DOHH2 (cell line): ENCODE data around the gene HMG20A.

Experiments used
- CTCF ChIP-seq: fragments of 200-600 bp; sonication (generic); IDR thresholded peaks from one replicate; pipeline ENCODE4 v1.5.1; 2014; ENCODE audit warnings: antibody characterized with exemption, mild to moderate bottlenecking, low read depth, low read length; ENCODE audit not compliant: poor library complexity, severe bottlenecking
- EZH2phosphoT487 ChIP-seq: fragments of 200-600 bp; sonication (generic); IDR thresholded peaks from 2 replicates; pipeline ENCODE4 v1.6.1; 2017; ENCODE audit warnings: borderline replicate concordance, mild to moderate bottlenecking, antibody characterized with exemption, low read length, moderate library complexity, mixed read lengths

GRCh38 chr15:77464129-77464865, 43.6 kb downstream of the HMG20A start:
- TF ChIP-seq CTCF: no peak
- no peak for TF ChIP-seq EZH2phosphoT487
